ENCODE results near the gene RAP1GAP2. TPM values are rescaled to one million over a fixed set of nuclear protein-coding genes. Genes with fewer than 3 reads are reported as not detected.

RAP1GAP2 gene
- total RNA-seq, 2 experiments from 2014 or later = 9.4 to 11.0 TPM

- ATAC-seq = no peak
- DNase-seq = no peak
- Mint-ChIP-seq H3K4me1 (ENCODE audit: low read depth) (peaks cover 1% of the 10 kb centered on the region), H3K27ac (no peak overlapping the region), H3K9me3 (ENCODE audit: insufficient read depth) (no peaks in the 10 kb centered on the region), H3K27me3 (ENCODE audit: low read depth) (peaks cover 6% of the 10 kb centered on the region), H3K4me3 (no peak overlapping the region), H3K36me3 (ENCODE audit: low read depth) (no peaks in the 10 kb centered on the region)
- POLR2A ChIA-PET = no interaction called here
- CTCF ChIA-PET = no interaction called here
Observed at GRCh38 chr17:2933606-2934005, 137.4 kb downstream of the RAP1GAP2 start.

- Mint-ChIP-seq H3K4me3 (no peak overlapping the region), H3K4me1 (ENCODE audit: low read depth) (no peaks in the 10 kb centered on the region), H3K9me3 (ENCODE audit: insufficient read depth) (no peaks in the 10 kb centered on the region), H3K27ac (no peak overlapping the region), H3K27me3 (ENCODE audit: low read depth) (peaks cover 6% of the 10 kb centered on the region), H3K36me3 (ENCODE audit: low read depth) (no peaks in the 10 kb centered on the region)
- no peak for DNase-seq
- no peak for ATAC-seq
- CTCF ChIA-PET = no interaction called here
- POLR2A ChIA-PET = no interaction called here
Observed at GRCh38 chr17:2935632-2936031, 139.4 kb downstream of the RAP1GAP2 start.

- CTCF ChIA-PET = no interaction called here
- DNase-seq (no peak), ATAC-seq (no peak)
- Mint-ChIP-seq H3K4me1 (ENCODE audit: low read depth) (no peaks in the 10 kb centered on the region), H3K4me3 (no peak overlapping the region), H3K27me3 (ENCODE audit: low read depth) (peaks cover 3% of the 10 kb centered on the region), H3K27ac (no peak overlapping the region), H3K36me3 (ENCODE audit: low read depth) (no peaks in the 10 kb centered on the region), H3K9me3 (ENCODE audit: insufficient read depth) (no peaks in the 10 kb centered on the region)
- POLR2A ChIA-PET = no interaction called here
Observed at GRCh38 chr17:2936351-2936750, 140.1 kb downstream of the RAP1GAP2 start.

- CTCF ChIA-PET = no interaction called here
- no peak overlapping the region for H3K27ac Mint-ChIP-seq
- no peak overlapping the region for H3K4me3 Mint-ChIP-seq
Observed at GRCh38 chr17:2936771-2937321, 140.6 kb downstream of the RAP1GAP2 start.

GRCh38 chr17:2937331-2938003 is 141.2 kb downstream of the RAP1GAP2 start:
- POLR2A ChIA-PET = no interaction called here
- DNase-seq (no peak), ATAC-seq (no peak)
- Mint-ChIP-seq H3K9me3 (ENCODE audit: insufficient read depth) (no peaks in the 10 kb centered on the region), H3K27ac (no peak overlapping the region), H3K4me1 (ENCODE audit: low read depth) (no peaks in the 10 kb centered on the region), H3K27me3 (ENCODE audit: low read depth) (peaks cover 3% of the 10 kb centered on the region), H3K36me3 (ENCODE audit: low read depth) (no peaks in the 10 kb centered on the region), H3K4me3 (no peak overlapping the region)
- CTCF ChIA-PET = interaction anchor here (1.3 kb wide), 1 partner anchor 8 kb away, joined by 3 read pairs; no protein-coding TSS in a partner anchor

More at GRCh38 chr17:2936771-2937321, 140.6 kb downstream of the RAP1GAP2 start:
- no peaks in the 10 kb centered on the region for H3K36me3 Mint-ChIP-seq (ENCODE audit: low read depth)
- no peaks in the 10 kb centered on the region for H3K9me3 Mint-ChIP-seq (ENCODE audit: insufficient read depth)
- ATAC-seq = no peak
- H3K4me1 Mint-ChIP-seq (ENCODE audit: low read depth) = no peaks in the 10 kb centered on the region
- POLR2A ChIA-PET = no interaction called here
- peaks cover 3% of the 10 kb centered on the region for H3K27me3 Mint-ChIP-seq (ENCODE audit: low read depth)
- no peak for DNase-seq

- Mint-ChIP-seq H3K27ac (no peak overlapping the region), H3K36me3 (ENCODE audit: low read depth) (no peaks in the 10 kb centered on the region), H3K4me3 (no peak overlapping the region), H3K4me1 (ENCODE audit: low read depth) (peaks cover 7% of the 10 kb centered on the region), H3K9me3 (ENCODE audit: insufficient read depth) (no peaks in the 10 kb centered on the region), H3K27me3 (ENCODE audit: low read depth) (peaks cover 20% of the 10 kb centered on the region)
- ChIA-PET CTCF (no interaction called here), POLR2A (no interaction called here)
- no peak for DNase-seq
- no peak for ATAC-seq
Observed at GRCh38 chr17:2939714-2940351, 143.6 kb downstream of the RAP1GAP2 start.

- Mint-ChIP-seq H3K4me3 (no peak overlapping the region), H3K27me3 (ENCODE audit: low read depth) (peaks cover 23% of the 10 kb centered on the region), H3K9me3 (ENCODE audit: insufficient read depth) (no peaks in the 10 kb centered on the region), H3K27ac (no peak overlapping the region), H3K4me1 (ENCODE audit: low read depth) (peaks cover 9% of the 10 kb centered on the region), H3K36me3 (ENCODE audit: low read depth) (no peaks in the 10 kb centered on the region)
- ChIA-PET POLR2A (no interaction called here), CTCF (no interaction called here)
- DNase-seq (no peak), ATAC-seq (no peak)
Observed at GRCh38 chr17:2940352-2940751, 144.1 kb downstream of the RAP1GAP2 start.

GRCh38 chr17:2943981-2944380 is 147.7 kb downstream of the RAP1GAP2 start:
- H3K27me3 Mint-ChIP-seq (ENCODE audit: low read depth) = peaks cover 24% of the 10 kb centered on the region
- ChIA-PET CTCF (interaction anchor here (1.0 kb wide), 1 partner anchor 69 kb away, joined by 3 read pairs; no protein-coding TSS in a partner anchor), POLR2A (no interaction called here)
- H3K36me3 Mint-ChIP-seq (ENCODE audit: low read depth) = no peaks in the 10 kb centered on the region
- no peak overlapping the region for H3K27ac Mint-ChIP-seq
- DNase-seq (no peak), ATAC-seq (no peak)
- H3K4me1 Mint-ChIP-seq (ENCODE audit: low read depth) = peaks cover 11% of the 10 kb centered on the region
- no peak overlapping the region for H3K4me3 Mint-ChIP-seq
- no peaks in the 10 kb centered on the region for H3K9me3 Mint-ChIP-seq (ENCODE audit: insufficient read depth)

GRCh38 chr17:2945299-2945698 is 149.1 kb downstream of the RAP1GAP2 start:
- Mint-ChIP-seq H3K9me3 (ENCODE audit: insufficient read depth) (no peaks in the 10 kb centered on the region), H3K4me3 (no peak overlapping the region), H3K27me3 (ENCODE audit: low read depth) (peaks cover 24% of the 10 kb centered on the region), H3K27ac (no peak overlapping the region), H3K4me1 (ENCODE audit: low read depth) (peaks cover 11% of the 10 kb centered on the region), H3K36me3 (ENCODE audit: low read depth) (no peaks in the 10 kb centered on the region)
- CTCF ChIA-PET = no interaction called here
- DNase-seq (no peak), ATAC-seq (no peak)
- POLR2A ChIA-PET = no interaction called here

GRCh38 chr17:2946144-2946543 is 149.9 kb downstream of the RAP1GAP2 start:
- H3K4me1 Mint-ChIP-seq (ENCODE audit: low read depth) = peaks cover 11% of the 10 kb centered on the region
- H3K27ac Mint-ChIP-seq = no peak overlapping the region
- DNase-seq (no peak), ATAC-seq (no peak)
- H3K36me3 Mint-ChIP-seq (ENCODE audit: low read depth) = no peaks in the 10 kb centered on the region
- CTCF ChIA-PET = no interaction called here
- H3K4me3 Mint-ChIP-seq = no peak overlapping the region
- H3K27me3 Mint-ChIP-seq (ENCODE audit: low read depth) = peaks cover 24% of the 10 kb centered on the region
- POLR2A ChIA-PET = no interaction called here
- no peaks in the 10 kb centered on the region for H3K9me3 Mint-ChIP-seq (ENCODE audit: insufficient read depth)

GRCh38 chr17:2947588-2947950 is 151.3 kb downstream of the RAP1GAP2 start:
- Mint-ChIP-seq H3K36me3 (ENCODE audit: low read depth) (no peaks in the 10 kb centered on the region), H3K27me3 (ENCODE audit: low read depth) (peaks cover 24% of the 10 kb centered on the region), H3K4me3 (no peak overlapping the region), H3K4me1 (ENCODE audit: low read depth) (peaks cover 11% of the 10 kb centered on the region), H3K9me3 (ENCODE audit: insufficient read depth) (no peaks in the 10 kb centered on the region), H3K27ac (no peak overlapping the region)
- ChIA-PET CTCF (no interaction called here), POLR2A (no interaction called here)
- DNase-seq (no peak), ATAC-seq (no peak)

- no peak overlapping the region for H3K27ac Mint-ChIP-seq
- POLR2A ChIA-PET = no interaction called here
- no peaks in the 10 kb centered on the region for H3K9me3 Mint-ChIP-seq (ENCODE audit: insufficient read depth)
- DNase-seq = no peak
- peaks cover 21% of the 10 kb centered on the region for H3K27me3 Mint-ChIP-seq (ENCODE audit: low read depth)
- CTCF ChIA-PET = no interaction called here
- H3K36me3 Mint-ChIP-seq (ENCODE audit: low read depth) = no peaks in the 10 kb centered on the region
- no peak overlapping the region for H3K4me3 Mint-ChIP-seq
- H3K4me1 Mint-ChIP-seq (ENCODE audit: low read depth) = peaks cover 11% of the 10 kb centered on the region
- ATAC-seq = no peak
Observed at GRCh38 chr17:2947996-2948550, 151.8 kb downstream of the RAP1GAP2 start.

Measured in activated CD8-positive, alpha-beta T cell treated with anti-CD3 and anti-CD28 coated beads, Interleukin-2, amount 10 ng/mL, durations not matched to agents 7 days and 5 days (primary cell).